Left renal pelvis (tissue), 4 donors: ENCODE data around the gene CD24. TPM values are rescaled to one million over a fixed set of nuclear protein-coding genes. Genes with fewer than 3 reads are reported as not detected.

ENCODE experiments used
- polyA plus RNA-seq, 4 donors: library from polyadenylated mRNA; unstranded; fragments of 120-200 nt; gene quantifications; one replicate each; pipeline ENCODE4 v1.2.1, GENCODE V29; 2013; ENCODE audit not compliant: insufficient read length in 4 of 4

The CD24 gene
- polyA plus RNA-seq, 4 donors, result 63.4 to 1,384 (median 1,087) TPM

Other genes with a start within 250 kb of the CD24 start
- gene MTRES1, start 53.5 kb upstream of the CD24 start, polyA plus RNA-seq, result 10 to 100 TPM; 26.5 to 56.5 (median 45.3) TPM
- gene BEND3, start 140.8 kb upstream of the CD24 start, polyA plus RNA-seq, result 10 to 100 TPM in 1 of 4 donors, 1 to 10 TPM in 3; 3.8 to 11.0 (median 9.1) TPM